Hepatocyte (in vitro differentiated cells): Measurements from ENCODE around the gene CHCHD6. TPM values are rescaled to one million over a fixed set of nuclear protein-coding genes. Genes with fewer than 3 reads are reported as not detected.

ENCODE experiments used
- DNase-seq: peaks from one replicate; pipeline ENCODE4 v3.0.0-alpha.2; 2016; ENCODE audit warnings: low spot score
- H2AFZ ChIP-seq: fragments of 200-600 bp; sonication (generic); 2 replicates; pipeline ENCODE4 v1.6.0; 2016; ENCODE audit warnings: antibody characterized with exemption, mild to moderate bottlenecking
- H3K27ac ChIP-seq: fragments of 200-600 bp; sonication (generic); 2 replicates; pipeline ENCODE4 v1.5.1; 2016; ENCODE audit warnings: mild to moderate bottlenecking
- H3K27me3 ChIP-seq: fragments of 200-600 bp; sonication (generic); 2 replicates; pipeline ENCODE4 v1.6.1; 2016
- H3K36me3 ChIP-seq: fragments of 200-600 bp; sonication (generic); replicated peaks from 2 replicates; pipeline ENCODE4 v1.5.1; 2016; ENCODE audit warnings: low read depth; ENCODE audit not compliant: insufficient read depth
- H3K4me1 ChIP-seq: fragments of 200-600 bp; sonication (generic); 2 replicates; pipeline ENCODE4 v1.5.1; 2016; ENCODE audit warnings: mild to moderate bottlenecking, moderate library complexity; ENCODE audit not compliant: insufficient read depth
- H3K4me2 ChIP-seq: fragments of 200-600 bp; sonication (generic); 2 replicates; pipeline ENCODE4 v1.6.0; 2016
- H3K4me3 ChIP-seq: fragments of 200-600 bp; sonication (generic); 2 replicates; pipeline ENCODE4 v1.5.1; 2016; ENCODE audit warnings: mild to moderate bottlenecking
- H3K79me2 ChIP-seq: fragments of 200-600 bp; sonication (generic); 2 replicates; pipeline ENCODE4 v1.6.0; 2017; ENCODE audit warnings: mild to moderate bottlenecking
- H3K9me2 ChIP-seq: fragments of 200-600 bp; sonication (generic); replicated peaks from 2 replicates; pipeline ENCODE4 v1.6.0; 2017; ENCODE audit warnings: mild to moderate bottlenecking; ENCODE audit not compliant: insufficient read depth
- H3K9me3 ChIP-seq: fragments of 200-600 bp; sonication (generic); 2 replicates; pipeline ENCODE4 v1.5.1; 2016; ENCODE audit warnings: low read depth, mild to moderate bottlenecking
- H4K20me1 ChIP-seq: fragments of 200-600 bp; sonication (generic); 2 replicates; pipeline ENCODE4 v1.6.0; 2016; ENCODE audit warnings: mild to moderate bottlenecking; ENCODE audit not compliant: insufficient read depth, poor library complexity, severe bottlenecking
- CTCF ChIP-seq: fragments of 200-600 bp; sonication (generic); IDR thresholded peaks from 2 replicates; pipeline ENCODE4 v1.5.1; 2016; ENCODE audit warnings: antibody characterized with exemption, mild to moderate bottlenecking; ENCODE audit not compliant: poor library complexity
- EZH2 ChIP-seq: fragments of 200-600 bp; sonication (generic); IDR thresholded peaks from 2 replicates; pipeline ENCODE4 v1.6.1; 2016; ENCODE audit warnings: antibody characterized with exemption, mild to moderate bottlenecking, borderline replicate concordance
- EZH2phosphoT487 ChIP-seq: fragments of 200-600 bp; sonication (generic); IDR thresholded peaks from one replicate; pipeline ENCODE4 v1.6.1; 2018; ENCODE audit warnings: antibody characterized with exemption, mild to moderate bottlenecking, low read depth, moderate library complexity; ENCODE audit not compliant: unreplicated experiment, severe bottlenecking
- WGBS: methylation state at CpG from one replicate; pipeline ENCODE4 v1.1.6; 2016; ENCODE audit warnings: low lambda C conversion rate; ENCODE audit errors: missing lambda C conversion rate; 5-methylcytosine and 5-hydroxymethylcytosine counted together
- polyA plus RNA-seq: library from polyadenylated mRNA; unstranded; fragments of >200 nt; fragmentation: Nextera tagmentation; extraction: Ambion mirVana; gene quantifications from 2 replicates; pipeline ENCODE4 v1.2.1, GENCODE V29; 2016
- total RNA-seq: library from RNA; depleted of rRNA; stranded (reverse); fragments of >200 nt; gene quantifications from 2 replicates; pipeline ENCODE4 v1.2.3, GENCODE V29; 2014

The CHCHD6 gene
- total and polyA plus RNA-seq, 2 experiments from 2014 or later: 13.8 to 19.7 TPM

- H3K79me2 ChIP-seq: no peaks in the 10 kb centered on the region
- H3K27ac ChIP-seq: no peak overlapping the region
- no peak overlapping the region for H3K4me2 ChIP-seq
- no peak for DNase-seq
- H2AFZ ChIP-seq: no peak overlapping the region
- no peaks in the 10 kb centered on the region for H3K9me2 ChIP-seq
- H3K4me1 ChIP-seq: no peaks in the 10 kb centered on the region
- 92% methylated on average over 10 of the region's 10 CpGs for WGBS
- no peak overlapping the region for H3K4me3 ChIP-seq
- no peaks in the 10 kb centered on the region for H3K9me3 ChIP-seq
- no peaks in the 10 kb centered on the region for H3K27me3 ChIP-seq
- no peaks in the 10 kb centered on the region for H4K20me1 ChIP-seq
- H3K36me3 ChIP-seq: no peaks in the 10 kb centered on the region
- TF ChIP-seq EZH2 (no peak), EZH2phosphoT487 (no peak), CTCF (no peak)
Observed at GRCh38 chr3:126954141-126954842, 250.3 kb downstream of the CHCHD6 start.

GRCh38 chr3:126955004-126955790 is 251.2 kb downstream of the CHCHD6 start:
- Histone ChIP-seq H2AFZ (no peak overlapping the region), H3K4me1 (no peaks in the 10 kb centered on the region), H3K9me2 (no peaks in the 10 kb centered on the region), H3K36me3 (no peaks in the 10 kb centered on the region), H3K9me3 (no peaks in the 10 kb centered on the region), H3K4me2 (no peak overlapping the region), H3K4me3 (no peak overlapping the region), H4K20me1 (no peaks in the 10 kb centered on the region), H3K27me3 (no peaks in the 10 kb centered on the region), H3K27ac (no peak overlapping the region), H3K79me2 (no peaks in the 10 kb centered on the region)
- TF ChIP-seq EZH2: no peak
- TF ChIP-seq EZH2phosphoT487: no peak
- no peak for TF ChIP-seq CTCF
- no peak for DNase-seq
- WGBS: 95% methylated on average over 15 of the region's 15 CpGs

GRCh38 chr3:126956361-126956760 is 252.3 kb downstream of the CHCHD6 start:
- no peak overlapping the region for H3K27ac ChIP-seq
- no peaks in the 10 kb centered on the region for H3K36me3 ChIP-seq
- no peaks in the 10 kb centered on the region for H3K79me2 ChIP-seq
- WGBS: 72% methylated on average over 8 of the region's 8 CpGs
- no peak overlapping the region for H3K4me2 ChIP-seq
- peaks cover 4% of the 10 kb centered on the region for H3K4me1 ChIP-seq
- no peaks in the 10 kb centered on the region for H3K27me3 ChIP-seq
- H3K4me3 ChIP-seq: no peak overlapping the region
- no peak overlapping the region for H2AFZ ChIP-seq
- DNase-seq: no peak
- H3K9me3 ChIP-seq: no peaks in the 10 kb centered on the region
- H4K20me1 ChIP-seq: no peaks in the 10 kb centered on the region
- TF ChIP-seq CTCF: no peak
- TF ChIP-seq EZH2phosphoT487: no peak
- TF ChIP-seq EZH2: no peak
- H3K9me2 ChIP-seq: no peaks in the 10 kb centered on the region
